Fibroblast of pulmonary artery (primary cell): ENCODE results near the gene GCFC2.

ENCODE experiments used
- DNase-seq: peaks from one replicate; pipeline ENCODE4 v3.0.0-alpha.2; 2010; ENCODE audit warnings: low read depth
- H3K4me3 ChIP-seq: replicated peaks from 2 replicates; pipeline ENCODE4 v1.5.1; 2011; ENCODE audit warnings: low read depth, mild to moderate bottlenecking, control low read depth, low read length, moderate library complexity
- TF ChIP-seq, protein P1 (sequence below): IDR thresholded peaks from 2 replicates; pipeline ENCODE4 v1.5.1; 2011; ENCODE audit warnings: mild to moderate bottlenecking, control low read depth, low read length, inconsistent platforms; ENCODE audit errors: missing control alignments

Gene GCFC2

DNA sequence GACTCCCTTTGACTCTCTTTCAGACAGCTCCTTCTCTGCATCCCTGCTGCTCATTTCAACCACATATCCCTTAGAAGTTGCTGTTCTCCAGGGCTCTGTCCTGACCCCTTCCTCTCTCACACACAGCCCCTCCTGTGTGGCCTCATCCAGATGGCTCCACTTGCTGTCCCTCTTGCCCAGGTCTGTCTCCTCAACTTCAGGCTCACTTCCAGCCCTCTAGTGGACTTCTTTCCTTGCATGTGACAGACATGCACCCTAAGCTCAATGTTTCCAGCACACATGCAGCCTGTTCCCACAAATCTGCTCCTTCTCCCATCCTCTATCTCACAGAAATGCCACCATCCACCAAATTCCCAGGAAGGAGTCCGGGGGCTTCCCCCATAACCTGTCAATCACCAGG, 73.1 kb downstream of the GCFC2 start:
- DNase-seq: no peak
- TF ChIP-seq, protein P1, sequence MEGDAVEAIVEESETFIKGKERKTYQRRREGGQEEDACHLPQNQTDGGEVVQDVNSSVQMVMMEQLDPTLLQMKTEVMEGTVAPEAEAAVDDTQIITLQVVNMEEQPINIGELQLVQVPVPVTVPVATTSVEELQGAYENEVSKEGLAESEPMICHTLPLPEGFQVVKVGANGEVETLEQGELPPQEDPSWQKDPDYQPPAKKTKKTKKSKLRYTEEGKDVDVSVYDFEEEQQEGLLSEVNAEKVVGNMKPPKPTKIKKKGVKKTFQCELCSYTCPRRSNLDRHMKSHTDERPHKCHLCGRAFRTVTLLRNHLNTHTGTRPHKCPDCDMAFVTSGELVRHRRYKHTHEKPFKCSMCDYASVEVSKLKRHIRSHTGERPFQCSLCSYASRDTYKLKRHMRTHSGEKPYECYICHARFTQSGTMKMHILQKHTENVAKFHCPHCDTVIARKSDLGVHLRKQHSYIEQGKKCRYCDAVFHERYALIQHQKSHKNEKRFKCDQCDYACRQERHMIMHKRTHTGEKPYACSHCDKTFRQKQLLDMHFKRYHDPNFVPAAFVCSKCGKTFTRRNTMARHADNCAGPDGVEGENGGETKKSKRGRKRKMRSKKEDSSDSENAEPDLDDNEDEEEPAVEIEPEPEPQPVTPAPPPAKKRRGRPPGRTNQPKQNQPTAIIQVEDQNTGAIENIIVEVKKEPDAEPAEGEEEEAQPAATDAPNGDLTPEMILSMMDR: no peak
- no peak overlapping the region for H3K4me3 ChIP-seq

DNA sequence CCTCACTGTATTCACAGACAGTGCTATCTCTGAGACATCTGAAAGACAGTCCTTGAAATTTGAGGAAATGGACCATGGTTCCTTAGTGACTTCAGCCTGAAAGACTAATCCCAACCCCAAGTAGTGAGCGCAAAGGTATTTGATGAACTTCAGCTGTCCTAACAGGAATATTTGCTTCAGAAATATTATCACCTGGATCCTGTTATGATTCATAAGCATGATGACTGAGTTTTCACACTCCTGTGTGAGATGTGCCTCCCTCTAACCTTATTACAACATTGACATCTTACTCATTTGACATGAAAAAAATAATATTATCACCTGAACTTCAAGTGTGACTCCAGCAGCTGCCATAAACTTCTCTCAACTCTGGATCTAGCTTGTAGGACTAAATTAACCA, 75.8 kb downstream of the GCFC2 start:
- DNase-seq: no peak
- no peak overlapping the region for H3K4me3 ChIP-seq
- TF ChIP-seq, protein P1: no peak

DNA sequence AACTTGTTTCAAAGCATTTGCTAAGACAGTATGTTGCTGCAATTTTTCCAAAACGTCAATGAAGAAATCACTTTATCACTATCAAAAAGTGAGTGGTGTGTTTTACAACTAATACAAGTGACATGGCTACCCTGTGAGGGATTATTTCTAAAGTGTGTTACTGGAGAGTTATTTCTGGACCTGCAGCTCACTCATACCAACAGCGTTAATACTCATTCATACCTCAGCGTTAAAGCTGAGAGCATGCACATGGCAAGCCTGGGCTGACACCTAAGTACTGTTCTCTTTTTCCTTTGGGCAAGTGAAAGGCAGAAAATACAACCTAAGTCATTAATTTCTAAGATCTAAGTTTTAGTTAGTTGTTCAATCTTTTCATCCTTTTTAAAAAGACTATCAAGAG, 77.1 kb downstream of the GCFC2 start:
- no peak for DNase-seq
- no peak overlapping the region for H3K4me3 ChIP-seq
- TF ChIP-seq, protein P1: no peak

DNA sequence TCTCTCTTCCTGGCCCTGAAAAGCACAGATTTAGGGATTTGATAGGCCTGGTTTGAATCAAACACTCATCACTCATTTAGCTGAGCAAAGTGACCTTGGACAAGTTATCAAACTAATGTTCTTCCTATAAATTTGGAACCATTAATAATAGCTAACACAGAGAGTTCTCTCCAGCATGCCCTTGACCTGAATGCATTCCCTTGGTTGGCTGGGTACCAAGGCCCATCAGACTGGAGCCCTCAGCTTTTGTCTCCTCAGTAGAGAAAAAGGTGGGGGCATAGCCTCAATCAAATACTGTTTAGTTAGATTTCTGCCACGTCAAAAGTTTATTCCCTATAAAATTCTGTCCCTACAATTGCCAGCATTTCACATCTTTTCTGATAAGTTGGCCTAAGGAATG, 77.9 kb downstream of the GCFC2 start:
- DNase-seq: no peak
- no peak overlapping the region for H3K4me3 ChIP-seq
- TF ChIP-seq, protein P1: no peak

DNA sequence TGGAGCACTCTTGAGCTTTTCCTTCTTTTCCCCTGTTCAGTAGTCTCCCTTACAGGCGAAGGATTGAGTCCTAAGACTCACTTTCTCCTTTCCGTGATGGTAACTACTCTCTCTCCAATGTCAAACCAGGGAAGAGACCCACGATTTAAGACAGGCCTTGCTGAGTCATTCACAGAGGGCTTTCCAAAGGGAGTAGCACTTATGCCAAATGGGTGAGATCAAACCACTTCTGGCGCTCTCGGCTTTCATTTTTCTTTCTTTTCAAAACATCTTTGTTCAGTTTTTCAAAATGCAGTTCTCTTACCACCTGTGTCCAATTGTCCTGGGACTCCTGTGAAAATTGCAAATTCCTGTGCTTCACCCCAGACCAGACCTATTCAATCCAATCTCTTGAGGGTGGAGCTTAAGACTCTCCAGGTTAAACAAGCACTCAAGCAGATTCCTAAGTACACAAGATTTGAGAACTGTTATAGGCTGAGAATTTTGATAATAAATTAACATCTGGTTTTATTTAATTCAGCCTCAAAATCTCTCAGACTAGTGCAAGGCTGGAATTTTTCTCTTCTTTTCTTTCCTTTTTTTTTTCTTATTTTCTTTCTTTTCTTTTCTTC, 78.5 kb downstream of the GCFC2 start:
- TF ChIP-seq, protein P1: no peak
- H3K4me3 ChIP-seq: no peak overlapping the region
- DNase-seq: no peak

DNA sequence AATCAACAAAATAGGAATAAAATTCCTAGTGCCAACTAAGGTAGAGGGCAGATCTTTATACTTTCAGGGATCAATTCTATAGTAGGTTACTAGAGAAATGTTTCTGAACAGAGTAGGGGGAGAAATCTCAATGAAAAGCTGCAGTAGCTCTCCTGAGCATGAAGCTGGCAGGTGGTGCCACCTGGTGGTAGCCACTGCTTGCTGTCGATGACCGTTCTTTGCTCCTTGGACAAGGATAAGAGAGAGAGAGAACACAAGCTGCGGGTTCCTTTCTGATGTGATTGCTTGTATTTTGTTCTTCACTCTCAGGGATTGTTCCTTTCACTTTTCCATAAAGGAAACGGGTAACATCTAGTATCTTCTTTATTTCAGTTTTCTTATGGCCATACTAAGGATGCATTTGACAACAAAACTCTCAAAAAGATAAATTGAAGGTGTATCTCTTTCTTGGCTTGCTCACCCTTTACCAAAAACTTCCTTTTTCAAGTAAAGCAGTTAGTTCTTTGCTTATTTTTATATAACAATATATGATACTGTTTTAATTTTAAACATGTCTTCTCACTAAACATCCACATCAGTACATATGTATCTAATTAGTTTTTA, 82.7 kb downstream of the GCFC2 start:
- TF ChIP-seq, protein P1: peak; percentile 100

DNA sequence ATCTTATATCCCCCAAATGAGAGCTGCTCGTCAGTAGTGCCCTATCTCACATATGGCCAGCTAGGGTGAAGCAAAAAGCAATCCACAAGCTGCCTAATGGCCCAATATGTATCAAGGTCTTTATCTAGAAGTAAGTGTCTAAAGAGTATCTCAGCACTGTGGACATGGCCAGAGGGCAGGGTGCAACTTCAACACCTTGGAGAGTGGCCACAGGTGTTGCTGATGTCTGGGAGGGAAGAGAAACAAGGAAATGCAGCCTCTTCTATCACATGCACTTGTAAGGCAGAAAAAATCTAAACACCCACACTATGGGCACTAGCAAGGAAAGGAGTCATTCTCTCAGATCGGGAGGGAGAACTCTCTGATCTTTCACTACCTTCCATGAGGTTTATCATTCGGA, 87.8 kb downstream of the GCFC2 start:
- TF ChIP-seq, protein P1: no peak
- DNase-seq: no peak
- H3K4me3 ChIP-seq: no peak overlapping the region

More for the DNA sequence above, 82.7 kb downstream of the GCFC2 start:
- peak; percentile 86 for DNase-seq
- no peak overlapping the region for H3K4me3 ChIP-seq
